Parathyroid adenoma (tissue), 2 donors: ENCODE results near the gene ERN1.

Experiments
- H2AFZ ChIP-seq: fragments of 300-600 bp; sonication (generic); one replicate; pipeline ENCODE4 v1.7.0; 2017; ENCODE audit warnings: antibody characterized with exemption, mild to moderate bottlenecking
- H3K27ac ChIP-seq: fragments of 300-600 bp; sonication (generic); one replicate; pipeline ENCODE4 v1.7.0; 2017
- H3K27me3 ChIP-seq: fragments of 300-600 bp; sonication (generic); one replicate; pipeline ENCODE4 v1.7.0; 2017; ENCODE audit warnings: low read length; ENCODE audit not compliant: control insufficient read depth, insufficient read depth
- H3K36me3 ChIP-seq: fragments of 300-600 bp; sonication (generic); one replicate; pipeline ENCODE4 v1.7.0; 2017; ENCODE audit warnings: low read length; ENCODE audit not compliant: control insufficient read depth, insufficient read depth
- H3K4me1 ChIP-seq: fragments of 300-600 bp; sonication (generic); one replicate; pipeline ENCODE4 v1.7.0; 2017; ENCODE audit warnings: control low read depth
- H3K4me2 ChIP-seq: fragments of 300-600 bp; sonication (generic); one replicate; pipeline ENCODE4 v1.7.0; 2017; ENCODE audit warnings: low read length
- H3K4me3 ChIP-seq: fragments of 300-600 bp; sonication (generic); one replicate; pipeline ENCODE4 v1.7.0; 2017; ENCODE audit warnings: low read depth, low read length
- H3K79me2 ChIP-seq: fragments of 300-600 bp; sonication (generic); one replicate; pipeline ENCODE4 v1.7.0; 2017; ENCODE audit warnings: control low read depth
- H3K9ac ChIP-seq: fragments of 300-600 bp; sonication (generic); one replicate; pipeline ENCODE4 v1.7.0; 2017; ENCODE audit warnings: mild to moderate bottlenecking
- H3K9me3 ChIP-seq: fragments of 300-600 bp; sonication (generic); one replicate; pipeline ENCODE4 v1.7.0; 2017; ENCODE audit warnings: low read length; ENCODE audit not compliant: control insufficient read depth
- CTCF ChIP-seq: fragments of 300-600 bp; sonication (generic); IDR thresholded peaks from one replicate; pipeline ENCODE4 v1.7.0; 2017; ENCODE audit warnings: antibody characterized with exemption, mild to moderate bottlenecking
- donor health status: primary hyperparathyroidism.

Gene ERN1

GRCh38 chr17:64060331-64060730 lies 69.6 kb downstream of the ERN1 start:
- Histone ChIP-seq H3K27ac (no peak overlapping the region), H3K4me3 (no peak overlapping the region), H3K27me3 (no peaks in the 10 kb centered on the region), H3K9ac (no peak overlapping the region), H2AFZ (no peak overlapping the region), H3K4me1 (no peaks in the 10 kb centered on the region), H3K4me2 (no peak overlapping the region), H3K9me3 (no peaks in the 10 kb centered on the region), H3K79me2 (no peaks in the 10 kb centered on the region), H3K36me3 (no peaks in the 10 kb centered on the region)
- TF ChIP-seq CTCF, result no peak

- Histone ChIP-seq H3K9ac (no peak overlapping the region), H3K27me3 (no peaks in the 10 kb centered on the region), H3K9me3 (no peaks in the 10 kb centered on the region), H3K4me1 (no peaks in the 10 kb centered on the region), H3K36me3 (no peaks in the 10 kb centered on the region), H3K79me2 (no peaks in the 10 kb centered on the region), H3K4me3 (no peak overlapping the region), H3K4me2 (no peak overlapping the region), H3K27ac (no peak overlapping the region), H2AFZ (no peak overlapping the region)
- no peak for TF ChIP-seq CTCF
Measured at GRCh38 chr17:64059756-64060155, 70.2 kb downstream of the ERN1 start.

GRCh38 chr17:64058621-64059020 lies 71.3 kb downstream of the ERN1 start:
- H3K79me2 ChIP-seq, result no peaks in the 10 kb centered on the region
- H3K36me3 ChIP-seq, result no peaks in the 10 kb centered on the region
- TF ChIP-seq CTCF, result no peak
- no peak overlapping the region for H3K4me2 ChIP-seq
- no peaks in the 10 kb centered on the region for H3K4me1 ChIP-seq
- H3K9ac ChIP-seq, result no peak overlapping the region
- no peaks in the 10 kb centered on the region for H3K9me3 ChIP-seq
- no peak overlapping the region for H3K4me3 ChIP-seq
- no peaks in the 10 kb centered on the region for H3K27me3 ChIP-seq
- H3K27ac ChIP-seq, result no peak overlapping the region
- no peak overlapping the region for H2AFZ ChIP-seq

GRCh38 chr17:64057701-64058263 lies 72.2 kb downstream of the ERN1 start:
- H3K27ac ChIP-seq, result no peak overlapping the region

More at GRCh38 chr17:64057701-64058263, 72.2 kb downstream of the ERN1 start:
- TF ChIP-seq CTCF, result no peak
- H3K4me2 ChIP-seq, result no peak overlapping the region
- H3K36me3 ChIP-seq, result no peaks in the 10 kb centered on the region
- H3K27me3 ChIP-seq, result no peaks in the 10 kb centered on the region
- H3K4me3 ChIP-seq, result no peak overlapping the region
- no peaks in the 10 kb centered on the region for H3K79me2 ChIP-seq
- H2AFZ ChIP-seq, result no peak overlapping the region
- H3K4me1 ChIP-seq, result no peaks in the 10 kb centered on the region
- no peak overlapping the region for H3K9ac ChIP-seq
- H3K9me3 ChIP-seq, result no peaks in the 10 kb centered on the region
